GM19023 (cell line): ENCODE results near the gene GRIA3.

Source experiments
- ATAC-seq: cut with Tn5 transposase; IDR thresholded peaks from one replicate; pipeline ENCODE4 v1.9.1; 2021; ENCODE audit warnings: mild to moderate bottlenecking, moderate library complexity; ENCODE audit not compliant: unreplicated experiment

Gene GRIA3

GRCh38 chrX:123190096-123190495, 6.0 kb downstream of the GRIA3 start:
- no peak for ATAC-seq

GRCh38 chrX:123193101-123193500, 9.0 kb downstream of the GRIA3 start:
- no peak for ATAC-seq

- no peak for ATAC-seq
Observed at GRCh38 chrX:123199338-123199737, 15.3 kb downstream of the GRIA3 start.

- no peak for ATAC-seq
Observed at GRCh38 chrX:123201720-123202119, 17.6 kb downstream of the GRIA3 start.

GRCh38 chrX:123202523-123202922, 18.4 kb downstream of the GRIA3 start:
- no peak for ATAC-seq

- ATAC-seq, result no peak
Observed at GRCh38 chrX:123203772-123204171, 19.7 kb downstream of the GRIA3 start.

GRCh38 chrX:123206176-123206575, 22.1 kb downstream of the GRIA3 start:
- ATAC-seq, result no peak

GRCh38 chrX:123210252-123210651, 26.2 kb downstream of the GRIA3 start:
- ATAC-seq, result no peak

- no peak for ATAC-seq
Observed at GRCh38 chrX:123215397-123216089, 31.5 kb downstream of the GRIA3 start.

GRCh38 chrX:123217077-123217476, 33.0 kb downstream of the GRIA3 start:
- no peak for ATAC-seq

- ATAC-seq, result no peak
Observed at GRCh38 chrX:123217728-123218127, 33.6 kb downstream of the GRIA3 start.

GRCh38 chrX:123219916-123220315, 35.8 kb downstream of the GRIA3 start:
- ATAC-seq, result no peak

- ATAC-seq, result no peak
Observed at GRCh38 chrX:123222920-123223319, 38.8 kb downstream of the GRIA3 start.

- peak; percentile 23 for ATAC-seq
Observed at GRCh38 chrX:123223409-123223808, 39.3 kb downstream of the GRIA3 start.

GRCh38 chrX:123223859-123224258, 39.8 kb downstream of the GRIA3 start:
- ATAC-seq, result peak; percentile 84

GRCh38 chrX:123230798-123231197, 46.7 kb downstream of the GRIA3 start:
- no peak for ATAC-seq

- no peak for ATAC-seq
Observed at GRCh38 chrX:123236859-123237258, 52.8 kb downstream of the GRIA3 start.

GRCh38 chrX:123237271-123237670, 53.2 kb downstream of the GRIA3 start:
- no peak for ATAC-seq

GRCh38 chrX:123254457-123254856, 70.4 kb downstream of the GRIA3 start:
- ATAC-seq, result no peak

- peak; percentile 92 for ATAC-seq
Observed at GRCh38 chrX:123256378-123256777, 72.3 kb downstream of the GRIA3 start.

GRCh38 chrX:123260920-123261418, 76.9 kb downstream of the GRIA3 start:
- no peak for ATAC-seq

GRCh38 chrX:123263270-123263669, 79.2 kb downstream of the GRIA3 start:
- ATAC-seq, result no peak

- ATAC-seq, result no peak
Observed at GRCh38 chrX:123263747-123264146, 79.7 kb downstream of the GRIA3 start.
